GM19023 (cell line): Measurements from ENCODE around the gene RAB28.

Experiments used
- ATAC-seq: cut with Tn5 transposase; IDR thresholded peaks from one replicate; pipeline ENCODE4 v1.9.1; 2021; ENCODE audit warnings: mild to moderate bottlenecking, moderate library complexity; ENCODE audit not compliant: unreplicated experiment

Gene RAB28

GRCh38 chr4:13484122-13484748 lies at the start of gene RAB28:
Gene RAB28 (minus strand): TSS chr4:13484340.
- peak; percentile 97 for ATAC-seq

- no peak for ATAC-seq
These were observed 47.5 kb upstream of the RAB28 start for GRCh38 chr4:13531625-13531998.

- no peak for ATAC-seq
These were observed 46.9 kb upstream of the RAB28 start for GRCh38 chr4:13530823-13531624.

GRCh38 chr4:13529128-13529919 lies 45.2 kb upstream of the RAB28 start:
- no peak for ATAC-seq

- no peak for ATAC-seq
These were observed 44.6 kb upstream of the RAB28 start for GRCh38 chr4:13528821-13529127.

GRCh38 chr4:13527981-13528820 lies 44.1 kb upstream of the RAB28 start:
- peak; percentile 70 for ATAC-seq

- no peak for ATAC-seq
These were observed 43.2 kb upstream of the RAB28 start for GRCh38 chr4:13527192-13527980.

- ATAC-seq: no peak
These were observed 42.5 kb upstream of the RAB28 start for GRCh38 chr4:13526658-13527057.

- no peak for ATAC-seq
These were observed 41.6 kb upstream of the RAB28 start for GRCh38 chr4:13525606-13526281.

- no peak for ATAC-seq
These were observed 40.5 kb upstream of the RAB28 start for GRCh38 chr4:13524504-13525243.

- ATAC-seq: no peak
These were observed 39.7 kb upstream of the RAB28 start for GRCh38 chr4:13523591-13524503.

- no peak for ATAC-seq
These were observed 39.0 kb upstream of the RAB28 start for GRCh38 chr4:13523105-13523477.

- no peak for ATAC-seq
These were observed 38.4 kb upstream of the RAB28 start for GRCh38 chr4:13522282-13523104.

- no peak for ATAC-seq
These were observed 36.9 kb upstream of the RAB28 start for GRCh38 chr4:13521047-13521446.

- no peak for ATAC-seq
These were observed 32.2 kb upstream of the RAB28 start for GRCh38 chr4:13516315-13516860.

- ATAC-seq: no peak
These were observed 31.1 kb upstream of the RAB28 start for GRCh38 chr4:13515268-13515667.

- no peak for ATAC-seq
These were observed 30.6 kb upstream of the RAB28 start for GRCh38 chr4:13514722-13515121.
